ENCODE results near the gene TBXAS1. TPM values are rescaled to one million over a fixed set of nuclear protein-coding genes. Genes with fewer than 3 reads are reported as not detected.

Gene TBXAS1
- total and polyA plus RNA-seq, 4 donors = 4.1 to 22.4 (median 12.2) TPM

- Histone ChIP-seq H3K4me3 (ENCODE audit: low read depth in 1 of 3, low read length in 3 of 3) (no peak overlapping the region), H3K9ac (ENCODE audit: low read depth in 1 of 2, low read length in 2 of 2) (no peak overlapping the region), H3K27me3 (ENCODE audit: control insufficient read depth in 4 of 4, insufficient read depth in 4 of 4, low read length in 3 of 4) (no peaks in the 10 kb centered on the region), H3K4me1 (ENCODE audit: control insufficient read depth in 4 of 4, insufficient read depth in 4 of 4, low read length in 3 of 4) (no peaks in the 10 kb centered on the region), H3K9me3 (ENCODE audit: control insufficient read depth in 4 of 4, low read length in 3 of 4) (no peaks in the 10 kb centered on the region), H3K27ac (ENCODE audit: low read depth in 1 of 2, low read length in 2 of 2) (no peak overlapping the region), H3K36me3 (ENCODE audit: control insufficient read depth in 4 of 4, insufficient read depth in 3 of 4, low read depth in 1 of 4, low read length in 3 of 4) (no peaks in the 10 kb centered on the region)
- DNase-seq (ENCODE audit: low spot score) = no peak
- 75% methylated on average over 6 of the region's 6 CpGs for WGBS
- TF ChIP-seq RXRA (IDR thresholded peaks at IDR 0.05) = no peak
- TF ChIP-seq HNF4A (conservative IDR thresholded peaks at IDR 0.05) = no peak
- no peak for TF ChIP-seq FOXA1 (IDR thresholded peaks at IDR 0.05)
- TF ChIP-seq HNF4G (IDR thresholded peaks at IDR 0.05) = no peak
- no peak for TF ChIP-seq GABPA (IDR thresholded peaks at IDR 0.05 in 1 of 2, conservative IDR thresholded peaks at IDR 0.05 in 1 of 2)
- no peak for TF ChIP-seq ATF3 (IDR thresholded peaks at IDR 0.05)
- no peak for TF ChIP-seq YY1 (IDR thresholded peaks at IDR 0.05)
- no peak for TF ChIP-seq ZBTB33 (IDR thresholded peaks at IDR 0.05)
- TF ChIP-seq CTCF (IDR thresholded peaks at IDR 0.05; ENCODE audit: low read depth, low read length, missing input control) = no peak
- TF ChIP-seq TAF1 (conservative IDR thresholded peaks at IDR 0.05) = no peak
- no peak for TF ChIP-seq MAX (IDR thresholded peaks at IDR 0.05)
- no peak for TF ChIP-seq JUND (IDR thresholded peaks at IDR 0.05)
- no peak for TF ChIP-seq NR2F2 (IDR thresholded peaks at IDR 0.05)
- no peak for TF ChIP-seq SP1 (IDR thresholded peaks at IDR 0.05)
- no peak for TF ChIP-seq EGR1 (IDR thresholded peaks at IDR 0.05; ENCODE audit: low read depth in 2 of 2)
- TF ChIP-seq FOXA2 (IDR thresholded peaks at IDR 0.05) = no peak
- no peak for TF ChIP-seq REST (IDR thresholded peaks at IDR 0.05)
Measured at GRCh38 chr7:139937715-139938114, 108.7 kb downstream of the TBXAS1 start.

- H3K4me3 ChIP-seq (ENCODE audit: low read depth in 1 of 3, low read length in 3 of 3) = no peak overlapping the region
- WGBS = 75% methylated on average over 2 of the region's 2 CpGs
- H3K36me3 ChIP-seq (ENCODE audit: control insufficient read depth in 4 of 4, insufficient read depth in 3 of 4, low read depth in 1 of 4, low read length in 3 of 4) = no peaks in the 10 kb centered on the region
- H3K27ac ChIP-seq (ENCODE audit: low read depth in 1 of 2, low read length in 2 of 2) = no peak overlapping the region
- H3K27me3 ChIP-seq (ENCODE audit: control insufficient read depth in 4 of 4, insufficient read depth in 4 of 4, low read length in 3 of 4) = no peaks in the 10 kb centered on the region
- H3K4me1 ChIP-seq (ENCODE audit: control insufficient read depth in 4 of 4, insufficient read depth in 4 of 4, low read length in 3 of 4) = no peaks in the 10 kb centered on the region
- no peak for DNase-seq (ENCODE audit: low spot score)
- no peak overlapping the region for H3K9ac ChIP-seq (ENCODE audit: low read depth in 1 of 2, low read length in 2 of 2)
- peaks cover 0 to 7% (median 2%) of the 10 kb centered on the region in 4 donors for H3K9me3 ChIP-seq (ENCODE audit: control insufficient read depth in 4 of 4, low read length in 3 of 4)
- TF ChIP-seq ZBTB33 (IDR thresholded peaks at IDR 0.05) (no peak), NR2F2 (IDR thresholded peaks at IDR 0.05) (no peak), TAF1 (conservative IDR thresholded peaks at IDR 0.05) (no peak), JUND (IDR thresholded peaks at IDR 0.05) (no peak), RXRA (IDR thresholded peaks at IDR 0.05) (no peak), CTCF (IDR thresholded peaks at IDR 0.05; ENCODE audit: low read depth, low read length, missing input control) (no peak), EGR1 (IDR thresholded peaks at IDR 0.05; ENCODE audit: low read depth in 2 of 2) (no peak), GABPA (IDR thresholded peaks at IDR 0.05 in 1 of 2, conservative IDR thresholded peaks at IDR 0.05 in 1 of 2) (no peak), HNF4A (conservative IDR thresholded peaks at IDR 0.05) (no peak), YY1 (IDR thresholded peaks at IDR 0.05) (no peak), SP1 (IDR thresholded peaks at IDR 0.05) (no peak), FOXA1 (IDR thresholded peaks at IDR 0.05) (no peak), RAD21 (IDR thresholded peaks at IDR 0.05) (no peak), HNF4G (IDR thresholded peaks at IDR 0.05) (no peak)
Measured at GRCh38 chr7:139940866-139941265, 111.8 kb downstream of the TBXAS1 start.

Data from liver (tissue), 9 donors.